Activated CD4-positive, alpha-beta T cell treated with anti-CD3 and anti-CD28 coated beads, Interleukin-2, amount 50 U/mL, for 24 hours (primary cell): ENCODE measurements around the gene NFIB.
A peak's percentile ranks its signal among the peaks of the same experiment; 100 is the strongest.

Experiments used
- DNase-seq, 2 donors: peaks; one replicate each; pipeline ENCODE4 v3.0.0-alpha.2; 2020; ENCODE audit warnings: low read depth in 1 of 2, low spot score in 1 of 2

NFIB gene

DNA sequence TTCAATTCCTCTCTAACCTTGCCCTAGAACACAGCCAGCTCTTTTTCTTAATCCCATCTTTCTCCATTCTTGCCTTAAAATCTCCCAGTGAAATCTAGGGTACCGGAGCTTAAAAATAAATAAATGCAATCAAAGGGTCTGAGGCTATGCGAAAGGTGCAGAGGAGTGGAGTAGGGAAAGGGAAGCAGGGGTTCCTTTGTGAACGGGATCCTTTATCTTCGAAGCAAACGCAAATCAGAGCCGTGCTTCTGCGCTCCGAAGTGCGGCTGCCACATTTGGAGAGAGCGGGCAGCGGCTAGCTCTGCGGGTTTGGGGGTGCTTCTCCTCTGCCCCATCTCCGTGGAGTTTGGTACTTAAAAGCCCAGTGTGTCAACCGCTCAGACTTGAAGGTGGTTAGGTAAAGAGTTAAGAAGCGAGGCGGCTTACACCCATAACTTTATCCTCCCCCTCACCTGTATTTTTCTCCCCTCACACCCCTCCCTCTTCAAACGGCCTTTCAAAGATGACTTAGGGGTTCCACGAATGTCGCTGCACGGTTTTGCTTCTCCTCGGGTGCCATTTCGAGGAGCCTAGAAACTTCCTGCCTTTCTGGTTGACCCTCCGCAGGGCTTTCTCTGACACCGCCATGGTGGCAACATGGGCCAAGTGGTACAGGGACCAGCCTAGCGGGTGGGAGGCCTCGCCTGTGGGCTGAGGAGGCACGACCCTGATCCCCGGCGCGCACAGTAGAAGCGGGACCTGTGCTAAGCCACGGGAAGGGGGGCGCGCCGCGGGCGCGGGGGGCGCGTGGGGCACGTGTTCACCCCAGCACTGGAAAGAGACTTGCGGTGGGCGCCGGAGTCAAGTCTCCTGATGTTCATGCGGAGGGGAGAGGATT lies 31.7 kb upstream of the NFIB start:
- DNase-seq: no peak

- no peak for DNase-seq
Measured at GRCh38 chr9:14344941-14345353, 31.0 kb upstream of the NFIB start.

DNA sequence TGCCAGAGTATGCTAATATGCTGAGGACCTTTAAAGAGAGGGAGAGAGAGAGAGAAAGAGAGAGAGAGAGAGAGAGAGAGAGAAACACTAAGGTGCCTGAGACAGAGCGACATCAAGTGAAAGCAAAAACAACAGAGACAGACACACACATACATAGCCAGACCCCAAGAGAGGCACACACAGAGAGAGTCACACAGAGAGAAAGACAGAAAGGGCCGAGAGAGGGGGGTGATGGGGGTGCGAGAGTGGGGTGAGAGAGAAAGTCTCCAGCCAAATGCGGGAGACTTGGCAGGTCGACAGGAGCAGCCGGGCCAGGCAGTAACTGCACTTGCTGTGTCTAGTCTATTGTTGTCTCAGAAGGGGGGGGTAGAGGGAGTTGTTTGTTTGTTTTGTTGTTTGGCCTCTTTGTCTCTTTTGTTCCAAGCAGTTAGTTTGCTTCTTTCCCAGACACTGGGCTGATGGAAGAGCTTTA lies 30.1 kb upstream of the NFIB start:
- DNase-seq: no peak

DNA sequence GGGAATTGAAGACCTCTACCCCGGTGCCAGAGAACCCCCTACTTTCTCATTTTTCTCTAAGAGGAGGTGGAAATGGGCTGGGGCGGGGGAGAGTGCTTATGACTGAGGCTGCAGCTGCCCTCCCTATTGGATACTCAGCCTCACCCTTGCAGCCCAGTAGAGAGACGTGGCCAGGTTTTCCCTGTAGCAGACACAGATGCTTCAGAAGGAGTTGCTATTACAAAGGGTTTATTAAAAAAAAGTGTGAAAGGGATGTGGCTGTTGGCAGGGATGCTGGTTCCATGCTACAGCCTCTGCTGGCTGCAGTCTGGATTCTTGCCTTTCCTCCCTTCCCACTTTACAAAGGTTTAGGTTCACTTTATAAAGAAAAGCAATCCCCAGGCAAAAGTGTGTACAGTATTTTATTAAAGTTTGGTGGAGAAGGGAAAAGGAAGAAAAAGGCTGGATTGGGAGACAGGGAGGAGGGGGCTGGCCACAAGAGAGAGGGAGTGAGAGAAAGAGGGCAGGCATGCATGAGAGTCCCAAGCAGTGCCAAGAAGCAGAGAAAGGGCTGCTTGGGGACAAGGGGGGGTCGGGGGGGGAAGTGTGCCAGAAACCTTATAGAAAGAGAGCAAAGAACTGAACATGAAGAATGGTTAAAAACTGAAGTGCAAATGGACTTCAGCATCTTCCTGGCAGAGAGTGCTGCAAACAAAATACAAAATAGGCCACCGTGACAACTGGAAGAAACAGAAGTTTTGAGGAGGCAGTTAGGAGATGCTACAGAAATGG lies 29.5 kb upstream of the NFIB start:
- no peak for DNase-seq

DNA sequence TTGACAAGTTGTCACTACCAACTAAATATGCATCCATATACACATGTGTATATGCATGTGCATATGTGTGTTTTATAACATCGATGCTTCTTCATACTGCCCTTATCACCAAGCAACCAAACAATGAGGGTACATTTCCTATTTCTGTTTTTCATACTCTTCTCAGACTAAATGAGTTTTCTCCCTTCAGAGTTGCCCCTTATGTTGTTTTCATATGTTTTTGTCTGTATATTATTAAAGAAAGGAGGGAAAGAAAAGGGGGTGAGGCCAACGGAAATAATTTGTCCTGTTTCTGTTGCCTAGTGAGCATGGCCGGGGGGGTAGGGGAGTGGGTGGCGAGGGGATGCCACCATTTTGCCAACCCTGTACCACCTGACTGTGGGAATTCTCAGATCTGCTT lies 28.8 kb upstream of the NFIB start:
- no peak for DNase-seq

- DNase-seq: no peak
Measured at GRCh38 chr9:14341437-14342122, 27.6 kb upstream of the NFIB start.

- no peak for DNase-seq
Measured at GRCh38 chr9:14340994-14341393, 27.1 kb upstream of the NFIB start.

DNA sequence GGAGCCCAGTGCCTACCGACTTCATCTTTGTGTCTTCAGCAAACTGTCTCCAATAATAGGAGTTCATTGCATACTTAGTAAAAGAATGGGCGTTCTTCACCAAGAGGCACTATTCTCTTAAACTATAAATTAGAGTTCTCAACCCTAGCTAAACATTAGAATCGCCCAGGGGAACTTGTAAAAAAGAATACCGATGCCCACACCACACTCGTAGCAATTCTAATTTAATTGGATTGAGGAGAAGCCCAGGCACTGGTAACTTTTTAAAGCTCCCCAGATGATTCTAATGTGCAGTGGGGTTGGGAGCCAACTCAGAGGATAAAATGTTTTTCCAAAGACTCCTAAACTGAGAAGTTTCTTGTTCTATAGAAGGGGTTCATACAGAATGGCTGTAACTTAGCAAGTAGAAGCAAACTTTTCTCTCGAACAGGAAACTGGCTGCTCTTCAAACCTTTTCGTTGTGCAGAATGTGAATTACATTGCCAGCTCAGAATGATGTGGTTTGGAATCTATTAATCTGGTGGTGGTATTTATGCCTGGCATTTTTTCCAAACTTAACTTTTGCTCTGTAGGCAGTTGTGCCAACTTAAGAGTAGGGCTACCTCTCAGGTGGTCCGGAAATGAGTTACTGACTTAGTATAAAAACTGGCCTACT lies 26.4 kb upstream of the NFIB start:
- DNase-seq: no peak

- no peak for DNase-seq
Measured at GRCh38 chr9:14339746-14340145, 25.8 kb upstream of the NFIB start.

DNA sequence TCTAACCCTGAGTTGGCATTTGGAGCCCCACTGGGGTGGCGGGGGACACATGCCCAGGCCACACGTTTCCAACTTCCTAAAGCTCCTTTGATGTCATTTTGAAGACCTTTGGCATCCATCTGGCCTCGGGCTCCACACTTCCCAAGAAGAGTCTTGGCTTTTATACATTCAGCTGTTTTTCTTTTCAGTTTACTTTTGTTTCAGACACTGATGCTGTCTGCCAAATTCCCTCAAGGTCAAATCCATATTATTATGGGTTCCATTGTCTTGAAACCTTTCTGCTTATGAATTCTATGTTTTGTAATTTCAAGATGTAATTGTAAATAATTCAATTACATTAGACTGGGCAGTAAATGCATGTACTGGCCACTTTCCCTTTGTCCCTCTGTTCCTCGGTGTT lies 23.7 kb upstream of the NFIB start:
- DNase-seq: no peak

GRCh38 chr9:14336244-14336643 lies 22.3 kb upstream of the NFIB start:
- no peak for DNase-seq

- no peak for DNase-seq
Measured at GRCh38 chr9:14331120-14331519, 17.2 kb upstream of the NFIB start.

GRCh38 chr9:14327036-14327435 lies 13.1 kb upstream of the NFIB start:
- DNase-seq: no peak

DNA sequence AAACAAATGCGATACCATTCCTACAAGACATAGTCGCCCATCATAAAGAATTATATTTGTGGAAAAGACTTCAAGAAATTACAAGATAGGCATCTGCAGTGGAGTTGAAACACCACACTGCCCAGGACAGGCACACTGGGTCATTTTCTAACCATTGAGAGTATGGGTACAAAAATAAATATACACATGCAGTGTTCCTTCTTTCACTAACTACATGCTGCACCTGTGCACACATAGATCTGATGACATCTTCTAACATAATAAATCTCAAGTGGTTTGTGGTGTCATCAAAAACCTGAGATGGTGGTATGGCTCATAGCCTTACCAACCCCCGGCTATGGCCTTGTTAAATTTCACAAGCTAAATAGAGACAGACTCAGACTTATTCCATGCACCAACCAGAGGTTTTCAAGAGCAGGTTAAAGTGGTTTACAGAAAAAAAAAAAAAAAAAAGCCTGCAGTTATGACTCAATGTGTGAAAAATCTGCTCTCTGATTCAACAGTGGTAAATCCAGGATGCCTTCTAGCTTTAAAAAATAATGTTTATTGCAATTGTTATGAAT lies 12.4 kb upstream of the NFIB start:
- DNase-seq: no peak

DNA sequence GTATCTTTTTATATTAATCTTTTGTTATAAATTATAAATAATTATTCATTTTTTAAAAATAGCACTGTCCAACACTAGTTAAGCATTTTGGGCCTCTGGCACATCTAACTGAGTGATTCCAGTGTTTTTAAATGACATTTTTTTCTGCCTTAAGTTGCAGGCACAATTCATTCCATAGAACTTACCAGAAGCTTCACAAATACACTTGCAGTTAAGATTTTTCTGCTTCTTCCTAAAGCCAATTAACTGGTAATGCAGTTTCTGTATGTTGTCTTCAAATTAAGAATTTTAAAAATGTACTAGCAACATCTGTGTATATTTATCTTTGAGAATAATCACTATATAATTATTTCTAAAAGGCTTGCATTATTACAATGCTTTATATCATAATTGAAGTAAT lies 11.2 kb upstream of the NFIB start:
- DNase-seq: no peak

- no peak for DNase-seq
Measured at GRCh38 chr9:14323985-14324650, 10.2 kb upstream of the NFIB start.

DNA sequence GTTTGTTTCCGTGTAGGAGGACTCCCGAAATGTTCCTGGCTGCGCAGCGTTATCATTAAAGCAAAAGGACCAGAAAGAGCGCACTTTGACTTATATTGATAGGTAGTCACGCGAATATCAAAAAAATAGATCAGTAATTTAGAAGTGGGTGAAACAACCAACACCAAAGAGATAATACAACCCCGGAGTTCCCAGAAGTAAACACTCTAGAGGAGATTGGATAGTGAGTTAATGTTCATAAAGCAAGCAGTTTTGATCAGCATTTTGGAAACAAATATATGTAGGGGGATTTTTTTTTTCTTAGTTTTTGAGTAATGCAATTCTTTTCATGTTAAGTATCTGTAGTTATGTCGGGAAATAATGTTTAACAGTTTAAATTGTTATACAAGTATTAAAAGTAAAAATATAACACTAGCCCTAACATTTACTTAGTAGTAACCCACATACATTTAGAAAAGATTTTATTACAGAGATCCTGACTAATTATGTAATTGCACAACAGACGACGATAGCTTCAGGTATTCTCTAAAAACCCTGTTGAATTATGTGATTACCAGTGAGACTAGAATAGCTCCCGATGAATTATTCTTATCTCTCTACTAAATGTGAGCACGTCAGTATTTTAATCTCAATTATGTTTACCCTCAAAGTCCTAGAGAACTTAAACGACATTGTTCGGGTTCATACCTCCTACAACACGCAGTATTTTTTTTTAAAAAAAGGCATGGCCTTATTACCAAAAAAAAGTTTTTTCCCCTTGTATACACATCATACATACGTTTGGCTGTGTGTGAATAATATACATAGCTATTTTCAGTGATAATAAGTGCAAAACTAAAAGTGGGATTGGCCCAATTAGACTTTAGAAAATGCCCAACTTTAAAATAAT lies 9.4 kb upstream of the NFIB start:
- no peak for DNase-seq

DNA sequence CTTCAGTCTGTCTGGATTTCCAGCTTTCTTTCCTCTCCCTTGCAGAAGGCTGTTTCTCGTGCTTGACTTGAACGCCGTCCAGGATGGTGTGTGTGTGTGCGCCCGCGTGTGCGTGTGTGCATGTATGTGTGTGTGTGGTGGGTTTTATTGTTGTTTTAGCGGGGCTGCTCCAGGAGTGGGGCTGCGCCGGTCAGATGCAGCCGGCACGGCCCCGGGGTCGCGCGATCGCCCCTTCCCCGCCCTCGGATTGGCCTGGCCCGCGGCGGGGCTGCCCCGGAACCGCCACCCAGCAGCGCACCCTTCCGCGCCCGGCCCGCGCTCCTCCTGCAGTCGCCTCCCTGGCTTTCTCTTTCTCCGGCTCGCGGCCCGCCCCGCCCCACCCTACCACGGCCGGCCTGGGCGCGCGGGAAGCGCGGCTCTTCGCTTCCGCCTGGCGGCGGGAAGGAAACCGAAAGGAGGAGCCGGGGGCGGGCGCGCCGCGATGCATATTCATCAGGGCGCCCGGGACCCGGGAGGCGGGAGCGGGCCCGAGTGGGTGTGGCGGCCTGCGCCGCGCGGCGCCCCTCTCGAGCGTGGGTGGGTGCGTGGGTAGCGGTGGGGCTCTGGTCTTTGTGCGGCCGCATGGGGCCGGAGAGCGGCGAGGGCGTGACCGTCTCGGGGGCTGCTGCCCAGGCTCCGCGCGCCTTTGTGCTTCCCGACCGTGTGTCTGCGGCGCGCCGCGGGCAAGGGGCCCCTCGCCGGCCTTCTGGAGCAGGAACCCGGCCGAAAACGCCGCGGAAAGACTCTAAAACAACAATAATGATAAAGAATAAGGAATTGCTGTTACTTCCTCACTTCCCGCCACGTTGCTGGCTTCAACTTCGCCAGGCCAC lies 8.5 kb upstream of the NFIB start:
- DNase-seq: peak; percentile 37 to 56
